Nephron progenitor cell (in vitro differentiated cells): Measurements from ENCODE around the gene UBE2L3.
A peak's percentile ranks its signal among the peaks of the same experiment; 100 is the strongest.

ENCODE experiments used
- DNase-seq: peaks from one replicate; pipeline ENCODE4 v3.0.0; 2021
- H3K27ac Mint-ChIP-seq: 2 replicates; pipeline ENCODE4 v1.8.0; 2021; ENCODE audit warnings: mild to moderate bottlenecking, moderate library complexity, mixed read lengths
- H3K27me3 Mint-ChIP-seq: 2 replicates; pipeline ENCODE4 v1.8.0; 2021; ENCODE audit warnings: mild to moderate bottlenecking, low read depth, mixed read lengths; ENCODE audit not compliant: poor library complexity
- H3K36me3 Mint-ChIP-seq: 2 replicates; pipeline ENCODE4 v1.8.0; 2021; ENCODE audit warnings: low read depth, mixed read lengths
- H3K4me1 Mint-ChIP-seq: 2 replicates; pipeline ENCODE4 v1.8.0; 2021; ENCODE audit warnings: mixed read lengths
- H3K4me3 Mint-ChIP-seq: 2 replicates; pipeline ENCODE4 v1.8.0; 2021; ENCODE audit warnings: mild to moderate bottlenecking, moderate library complexity, mixed read lengths
- H3K9me3 Mint-ChIP-seq: 2 replicates; pipeline ENCODE4 v1.8.0; 2021; ENCODE audit warnings: mild to moderate bottlenecking, moderate library complexity, mixed read lengths
- TF ChIP-seq, protein P1 (sequence below): fragments of 200-600 bp; sonication (generic); IDR thresholded peaks from 2 replicates; pipeline ENCODE4 v1.5.0; 2021; ENCODE audit warnings: antibody characterized with exemption

Gene UBE2L3

DNA sequence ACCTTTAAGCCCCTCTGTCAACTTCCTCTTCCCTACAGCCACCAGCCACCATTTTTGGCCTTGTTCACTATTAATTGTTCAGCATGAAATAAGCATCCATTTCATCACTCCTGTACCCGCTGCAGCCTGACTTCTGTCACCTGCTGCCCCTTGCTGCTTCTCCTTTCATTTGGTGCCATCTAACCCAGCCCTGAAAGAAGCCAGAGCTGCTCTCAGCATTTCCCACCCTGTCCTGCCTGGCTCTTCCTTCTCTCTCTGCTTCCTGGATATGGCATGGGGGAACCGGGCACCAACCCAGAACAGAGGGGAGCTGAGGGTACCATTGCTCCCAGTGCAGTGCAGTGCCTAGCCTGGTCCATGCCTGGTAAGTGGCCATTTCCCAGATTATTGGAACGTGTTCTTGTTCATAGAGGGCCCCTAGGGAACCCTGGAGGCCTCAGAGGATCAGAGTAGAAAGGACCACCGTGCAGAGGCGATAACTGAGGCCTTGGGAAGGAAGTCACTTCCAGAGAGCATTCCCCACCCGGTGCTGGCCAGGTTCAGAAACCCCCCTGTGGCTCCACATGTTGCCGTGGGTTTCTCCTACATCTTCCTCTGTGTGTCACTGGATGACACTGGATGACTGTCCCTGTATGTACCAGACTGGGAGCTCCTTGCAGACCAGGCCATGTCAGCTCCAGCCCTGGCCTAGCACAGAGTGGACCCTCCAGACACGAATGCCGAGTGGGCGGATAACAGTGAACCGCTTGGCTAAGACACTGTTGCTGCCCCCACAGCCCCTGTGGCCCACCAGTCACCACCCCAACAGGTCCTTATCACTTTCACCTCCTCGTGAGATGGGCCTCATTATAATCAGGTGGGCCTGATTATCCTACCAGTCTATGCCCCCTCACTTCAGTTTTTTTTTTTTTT lies 57.6 kb downstream of the UBE2L3 start:
- no peak for DNase-seq
- H3K27me3 Mint-ChIP-seq: no peaks in the 10 kb centered on the region
- no peak overlapping the region for H3K4me3 Mint-ChIP-seq
- TF ChIP-seq, protein P1, sequence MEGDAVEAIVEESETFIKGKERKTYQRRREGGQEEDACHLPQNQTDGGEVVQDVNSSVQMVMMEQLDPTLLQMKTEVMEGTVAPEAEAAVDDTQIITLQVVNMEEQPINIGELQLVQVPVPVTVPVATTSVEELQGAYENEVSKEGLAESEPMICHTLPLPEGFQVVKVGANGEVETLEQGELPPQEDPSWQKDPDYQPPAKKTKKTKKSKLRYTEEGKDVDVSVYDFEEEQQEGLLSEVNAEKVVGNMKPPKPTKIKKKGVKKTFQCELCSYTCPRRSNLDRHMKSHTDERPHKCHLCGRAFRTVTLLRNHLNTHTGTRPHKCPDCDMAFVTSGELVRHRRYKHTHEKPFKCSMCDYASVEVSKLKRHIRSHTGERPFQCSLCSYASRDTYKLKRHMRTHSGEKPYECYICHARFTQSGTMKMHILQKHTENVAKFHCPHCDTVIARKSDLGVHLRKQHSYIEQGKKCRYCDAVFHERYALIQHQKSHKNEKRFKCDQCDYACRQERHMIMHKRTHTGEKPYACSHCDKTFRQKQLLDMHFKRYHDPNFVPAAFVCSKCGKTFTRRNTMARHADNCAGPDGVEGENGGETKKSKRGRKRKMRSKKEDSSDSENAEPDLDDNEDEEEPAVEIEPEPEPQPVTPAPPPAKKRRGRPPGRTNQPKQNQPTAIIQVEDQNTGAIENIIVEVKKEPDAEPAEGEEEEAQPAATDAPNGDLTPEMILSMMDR: no peak
- H3K36me3 Mint-ChIP-seq: peaks cover 14% of the 10 kb centered on the region
- peak overlapping the region; percentile 80 for H3K27ac Mint-ChIP-seq
- H3K9me3 Mint-ChIP-seq: no peaks in the 10 kb centered on the region
- H3K4me1 Mint-ChIP-seq: peaks cover 58% of the 10 kb centered on the region

- DNase-seq: no peak
- peaks cover 14% of the 10 kb centered on the region for H3K36me3 Mint-ChIP-seq
- H3K27ac Mint-ChIP-seq: peak overlapping the region; percentile 92
- no peak overlapping the region for H3K4me3 Mint-ChIP-seq
- no peaks in the 10 kb centered on the region for H3K9me3 Mint-ChIP-seq
- H3K4me1 Mint-ChIP-seq: peaks cover 55% of the 10 kb centered on the region
- no peaks in the 10 kb centered on the region for H3K27me3 Mint-ChIP-seq
- TF ChIP-seq, protein P1: no peak
These were observed 58.7 kb downstream of the UBE2L3 start for GRCh38 chr22:21626073-21626734.

GRCh38 chr22:21626735-21627469 lies 59.4 kb downstream of the UBE2L3 start:
- TF ChIP-seq, protein P1: no peak
- Mint-ChIP-seq H3K27ac (peak overlapping the region; percentile 92), H3K4me3 (peak overlapping the region; percentile 27), H3K36me3 (peaks cover 13% of the 10 kb centered on the region), H3K4me1 (peaks cover 49% of the 10 kb centered on the region), H3K9me3 (no peaks in the 10 kb centered on the region), H3K27me3 (no peaks in the 10 kb centered on the region)
- no peak for DNase-seq

- peaks cover 32% of the 10 kb centered on the region for H3K4me1 Mint-ChIP-seq
- no peaks in the 10 kb centered on the region for H3K9me3 Mint-ChIP-seq
- H3K4me3 Mint-ChIP-seq: peak overlapping the region; percentile 85
- peak overlapping the region; percentile 29 for H3K27ac Mint-ChIP-seq
- TF ChIP-seq, protein P1: no peak
- H3K27me3 Mint-ChIP-seq: no peaks in the 10 kb centered on the region
- no peak for DNase-seq
- H3K36me3 Mint-ChIP-seq: peaks cover 9% of the 10 kb centered on the region
These were observed 61.1 kb downstream of the UBE2L3 start for GRCh38 chr22:21628386-21629254.
